Activated CD8-positive, alpha-beta memory T cell treated with anti-CD3 and anti-CD28 coated beads for 36 hours (primary cell): ENCODE results near the gene STK4. TPM values are rescaled to one million over a fixed set of nuclear protein-coding genes. Genes with fewer than 3 reads are reported as not detected.

ENCODE experiments used
- CTCF ChIA-PET: fragments of 350-600 bp; sonication (Branson Sonifier 250); formaldehyde crosslinking; loops from one replicate; lab custom pipeline; 2021; ENCODE audit warnings: antibody characterized with exemption; lab: Charles Lee
- POLR2A ChIA-PET: fragments of 350-600 bp; sonication (Branson Sonifier 250); formaldehyde crosslinking; loops from one replicate; lab custom pipeline; 2021; ENCODE audit warnings: antibody characterized with exemption; lab: Charles Lee
- total RNA-seq, 2 experiments: library from RNA; stranded (reverse); gene quantifications; one replicate each; pipeline ENCODE4 v1.2.3, GENCODE V29; 2021

STK4 gene
- total RNA-seq, 2 experiments from 2014 or later, result 179 to 190 TPM

DNA sequence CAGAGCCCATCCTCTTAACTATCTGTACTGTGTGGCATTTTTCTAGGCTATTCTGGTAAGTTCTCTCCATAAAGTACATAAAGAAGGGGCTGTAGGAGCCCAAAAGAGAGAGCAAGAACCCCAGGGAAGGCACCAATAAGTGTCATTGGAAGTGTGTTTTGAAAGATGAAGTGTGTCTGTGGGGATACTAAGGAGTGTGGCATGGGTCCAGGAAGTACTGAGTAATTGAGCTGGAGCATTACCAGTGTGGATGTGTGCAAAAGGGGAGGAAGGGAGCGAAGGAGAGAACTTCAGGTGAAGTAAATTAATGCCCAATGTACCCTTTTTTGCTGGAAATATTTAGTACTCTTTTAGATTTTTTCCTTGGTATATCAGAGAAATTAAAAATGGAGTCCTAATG, 70.7 kb downstream of the STK4 start:
- ChIA-PET CTCF (interaction anchor here (2.2 kb wide), 1 partner anchor 58 kb away, joined by 6 read pairs; no protein-coding TSS in a partner anchor), POLR2A (interaction anchor here (0.5 kb wide), 1 partner anchor 15 kb away, joined by 3 read pairs; no protein-coding TSS in a partner anchor)

DNA sequence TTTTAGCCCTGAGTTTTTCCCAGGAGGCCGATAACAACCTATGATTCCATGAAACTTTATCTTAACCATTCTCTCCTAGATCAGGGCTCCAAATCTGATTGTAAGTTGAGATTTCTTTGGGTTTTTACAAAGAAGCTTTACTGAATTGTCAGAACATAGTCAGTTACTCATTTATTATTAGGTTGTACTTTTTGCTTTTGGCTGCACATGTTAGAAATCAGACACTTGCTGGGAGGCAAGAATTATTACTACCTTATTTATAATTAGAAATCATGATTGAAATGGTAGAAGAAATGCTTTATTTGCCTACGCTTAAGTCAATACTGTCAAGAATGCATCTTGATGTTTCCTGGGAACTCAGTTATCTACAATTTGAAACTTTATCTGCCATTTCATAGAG, 71.3 kb downstream of the STK4 start:
- POLR2A ChIA-PET, result interaction anchor here (0.5 kb wide), 1 partner anchor 15 kb away, joined by 3 read pairs; no protein-coding TSS in a partner anchor

DNA sequence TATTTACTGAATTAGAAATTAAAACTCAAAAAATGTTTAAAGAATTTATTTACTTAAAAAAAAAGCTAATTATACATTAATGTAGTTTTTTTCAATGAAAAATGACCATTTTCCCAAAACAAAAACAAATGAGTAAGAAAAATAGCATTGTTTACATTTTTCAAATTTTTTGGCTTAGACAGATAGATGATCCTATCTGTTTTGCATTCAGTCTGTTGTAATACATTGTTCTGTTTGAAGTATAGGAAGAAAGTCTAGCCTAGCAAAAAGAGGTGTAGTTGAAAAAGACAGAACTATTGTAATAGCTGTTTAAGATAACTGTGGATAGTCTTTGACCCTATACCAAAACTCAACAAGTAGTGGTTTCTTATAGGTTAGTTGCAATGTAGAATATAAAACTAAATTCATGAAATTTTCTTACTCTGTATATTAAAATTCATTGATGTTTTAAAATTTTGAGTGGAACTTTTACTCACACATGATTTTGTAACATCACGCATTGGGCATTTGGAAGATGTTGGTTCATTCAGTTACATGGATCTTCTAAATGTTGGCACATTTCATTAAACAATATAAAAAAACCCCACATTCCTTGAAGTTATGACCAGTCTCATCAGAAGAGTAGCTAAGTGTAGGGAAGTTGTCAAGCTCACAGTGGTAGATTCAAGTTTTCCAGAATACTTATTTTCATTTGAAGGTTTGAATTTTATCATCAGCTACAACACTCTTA, 72.6 kb downstream of the STK4 start:
- CTCF ChIA-PET, result interaction anchor here (2.2 kb wide), 1 partner anchor 56 kb away, joined by 6 read pairs; no protein-coding TSS in a partner anchor
- POLR2A ChIA-PET, result no interaction called here

More for the DNA sequence above, 71.3 kb downstream of the STK4 start:
- CTCF ChIA-PET, result interaction anchor here (2.2 kb wide), 1 partner anchor 58 kb away, joined by 6 read pairs; no protein-coding TSS in a partner anchor

- POLR2A ChIA-PET, result no interaction called here
Measured at GRCh38 chr20:45039475-45039820, 73.1 kb downstream of the STK4 start.

GRCh38 chr20:45041464-45042337, 75.4 kb downstream of the STK4 start:
- ChIA-PET CTCF (interaction anchor here (0.5 to 1.2 kb wide), 2 partner anchors 10 to 21 kb away, joined by 3 read pairs; no protein-coding TSS in a partner anchor), POLR2A (interaction anchor here (0.6 kb wide), 2 partner anchors 73 to 395 kb away, joined by 3 read pairs; no protein-coding TSS in a partner anchor)

More at GRCh38 chr20:45039475-45039820, 73.1 kb downstream of the STK4 start:
- CTCF ChIA-PET, result no interaction called here

DNA sequence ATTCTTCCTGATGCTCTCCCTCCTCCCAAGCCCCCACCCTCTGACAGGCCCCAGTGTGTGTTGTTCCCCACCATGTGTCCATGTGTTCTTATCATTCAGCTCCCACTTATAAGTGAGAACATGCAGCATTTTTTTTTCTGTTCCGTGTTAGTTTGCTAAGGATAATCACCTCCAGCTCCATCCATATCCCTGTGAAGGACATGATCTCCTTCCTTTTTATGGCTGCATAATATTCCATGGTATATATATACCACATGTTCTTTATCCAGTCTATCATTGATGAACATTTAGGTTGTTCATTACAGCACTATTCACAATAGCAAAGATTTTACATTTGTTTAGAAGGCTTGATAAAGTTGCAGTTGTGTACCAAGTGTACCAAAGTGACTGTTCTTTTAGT, 76.7 kb downstream of the STK4 start:
- POLR2A ChIA-PET, result no interaction called here
- CTCF ChIA-PET, result interaction anchor here (0.7 to 2.8 kb wide), 8 partner anchors 19 to 251 kb away, joined by 3 to 20 read pairs (median 8); no protein-coding TSS in a partner anchor

DNA sequence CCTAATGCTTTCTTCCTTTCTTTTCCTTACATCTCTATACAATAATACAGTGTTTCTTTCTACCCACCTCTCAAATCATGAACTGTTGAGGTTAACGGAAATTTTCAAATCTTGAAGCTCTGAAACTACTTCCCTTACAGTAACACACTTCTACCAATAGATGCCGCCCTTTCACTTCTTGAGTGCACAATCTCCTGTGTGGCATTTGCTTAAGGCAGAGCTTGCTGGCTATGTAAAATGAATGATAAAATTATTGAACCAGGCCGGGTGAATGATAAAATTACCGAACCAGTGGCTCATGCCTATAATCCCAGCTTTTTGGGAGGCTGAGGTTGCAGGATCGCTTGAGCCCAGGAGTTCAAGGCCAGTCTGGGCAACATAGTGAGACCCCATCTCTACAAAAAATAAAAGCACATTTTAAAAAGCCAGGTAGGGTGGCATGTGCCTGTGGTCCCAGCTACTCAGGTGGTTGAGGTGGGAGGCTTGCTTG, 77.8 kb downstream of the STK4 start:
- POLR2A ChIA-PET, result no interaction called here
- CTCF ChIA-PET, result interaction anchor here (0.6 to 2.8 kb wide), 25 partner anchors 9 to 250 kb away, joined by 3 to 20 read pairs (median 5); no protein-coding TSS in a partner anchor

GRCh38 chr20:45044601-45045000, 78.3 kb downstream of the STK4 start:
- ChIA-PET CTCF (interaction anchor here (0.6 to 2.8 kb wide), 22 partner anchors 9 to 249 kb away, joined by 3 to 20 read pairs (median 6); no protein-coding TSS in a partner anchor), POLR2A (no interaction called here)

GRCh38 chr20:45047581-45048119, 81.3 kb downstream of the STK4 start:
- ChIA-PET CTCF (no interaction called here), POLR2A (no interaction called here)

DNA sequence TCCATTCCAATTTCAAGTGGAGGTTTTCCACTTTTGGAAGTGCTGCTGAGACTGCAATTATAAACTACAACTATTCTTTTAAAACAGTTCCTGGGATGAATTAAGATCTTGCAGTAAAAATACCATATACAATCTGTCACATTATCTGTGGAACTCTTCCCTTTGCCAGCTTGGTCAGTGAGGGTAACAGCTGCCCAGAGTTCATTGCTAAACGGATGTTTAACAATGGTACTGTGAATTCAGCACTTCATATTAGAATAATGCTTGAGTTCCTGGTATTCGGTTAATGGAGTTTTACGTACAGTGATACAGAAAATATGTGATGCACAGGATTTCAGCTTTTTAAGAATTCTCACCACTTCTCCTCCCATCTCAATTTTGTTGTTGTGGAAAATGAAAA, 83.1 kb downstream of the STK4 start:
- CTCF ChIA-PET, result interaction anchor here (1.4 to 2.0 kb wide), 3 partner anchors 14 to 244 kb away, joined by 3 to 11 read pairs (median 3); no protein-coding TSS in a partner anchor
- POLR2A ChIA-PET, result no interaction called here

GRCh38 chr20:45049904-45050471, 83.7 kb downstream of the STK4 start:
- ChIA-PET POLR2A (no interaction called here), CTCF (interaction anchor here (1.4 to 2.0 kb wide), 3 partner anchors 15 to 244 kb away, joined by 3 to 11 read pairs (median 3); no protein-coding TSS in a partner anchor)

- POLR2A ChIA-PET, result no interaction called here
- CTCF ChIA-PET, result interaction anchor here (0.9 kb wide), 1 partner anchor 44 kb away, joined by 4 read pairs; no protein-coding TSS in a partner anchor
Measured at GRCh38 chr20:45051204-45052060, 85.1 kb downstream of the STK4 start.

GRCh38 chr20:45052698-45053429, 86.6 kb downstream of the STK4 start:
- ChIA-PET CTCF (interaction anchor here (0.6 to 2.1 kb wide), 4 partner anchors 9 to 71 kb away, joined by 5 to 9 read pairs (median 6); no protein-coding TSS in a partner anchor), POLR2A (interaction anchor here (0.8 kb wide), 1 partner anchor 16 kb away, joined by 3 read pairs; no protein-coding TSS in a partner anchor)

GRCh38 chr20:45053430-45054351, 87.4 kb downstream of the STK4 start:
- ChIA-PET POLR2A (no interaction called here), CTCF (interaction anchor here (1.2 to 2.1 kb wide), 5 partner anchors 10 to 44 kb away, joined by 3 to 9 read pairs (median 6); no protein-coding TSS in a partner anchor)

DNA sequence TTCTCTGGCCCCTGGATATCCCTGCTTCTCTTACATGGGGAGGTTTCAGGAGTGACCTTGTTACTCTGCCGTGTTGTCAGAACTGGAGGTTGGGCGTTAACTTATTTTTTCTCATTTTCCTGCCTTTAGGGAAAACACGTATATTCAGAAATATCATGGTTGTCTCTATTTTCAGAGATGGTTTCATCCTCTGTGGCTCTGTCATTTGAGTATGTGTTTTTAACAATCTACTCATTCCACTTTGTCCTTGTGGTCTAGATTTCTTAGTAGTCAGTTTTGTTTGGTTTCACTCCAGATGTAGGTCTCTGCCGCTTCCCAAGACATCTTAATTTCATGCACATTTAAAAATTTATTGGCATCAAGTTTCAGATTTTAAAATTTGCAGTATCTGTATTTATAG, 88.7 kb downstream of the STK4 start:
- ChIA-PET CTCF (interaction anchor here (0.7 to 1.5 kb wide), 6 partner anchors 11 to 114 kb away, joined by 3 to 6 read pairs (median 4); no protein-coding TSS in a partner anchor), POLR2A (interaction anchor here (0.7 kb wide), 1 partner anchor 77 kb away, joined by 3 read pairs; no protein-coding TSS in a partner anchor)
